ENCODE results near the gene PNMA6E. TPM values are rescaled to one million over a fixed set of nuclear protein-coding genes. Genes with fewer than 3 reads are reported as not detected.
A peak's percentile ranks its signal among the peaks of the same experiment; 100 is the strongest.
"Not testable (repeated sequence)": the region's sequence is repeated elsewhere in the genome, so short reads cannot be mapped to it uniquely, and the experiment has no call there.

PNMA6E gene
- polyA plus RNA-seq, 4 donors = not detected

DNA sequence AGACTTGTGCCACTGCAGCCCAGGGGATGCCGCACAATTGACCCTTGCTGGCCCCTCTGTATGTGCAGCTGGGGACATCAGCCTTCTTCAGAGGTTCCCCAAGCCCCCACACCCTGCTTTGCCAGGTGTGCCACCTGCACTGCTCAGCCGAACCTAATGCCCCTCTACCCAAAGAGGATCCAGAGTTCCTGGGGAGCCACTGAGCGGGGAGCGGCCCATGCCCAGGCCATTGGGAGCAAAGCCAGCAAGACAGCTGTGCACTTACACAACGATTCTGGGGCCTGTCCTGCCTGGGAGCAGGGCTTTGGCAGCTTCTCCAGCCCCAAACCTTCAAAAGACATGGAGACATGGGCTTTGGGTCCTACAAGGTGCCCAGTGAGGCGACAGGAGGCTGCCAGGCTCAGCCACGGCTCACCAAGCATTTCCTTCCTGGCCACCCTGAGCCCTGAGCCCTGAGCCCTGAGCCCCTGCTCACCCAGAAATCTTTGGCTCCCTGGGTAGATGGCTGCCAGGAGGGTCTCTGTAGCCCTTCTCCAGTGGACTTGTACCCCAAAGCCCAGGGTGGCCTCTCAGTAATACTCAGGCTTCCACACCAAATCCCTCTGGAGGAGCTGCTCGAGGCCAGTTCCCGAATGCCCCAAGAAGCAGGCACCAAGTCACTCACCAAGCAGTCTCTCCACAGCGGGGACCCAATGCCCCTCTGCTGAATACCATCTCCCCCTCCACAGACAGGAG lies 13.0 kb downstream of the PNMA6E start:
- DNase-seq (ENCODE audit: low read depth in 4 of 4, low spot score in 2 of 4) = no peak

DNA sequence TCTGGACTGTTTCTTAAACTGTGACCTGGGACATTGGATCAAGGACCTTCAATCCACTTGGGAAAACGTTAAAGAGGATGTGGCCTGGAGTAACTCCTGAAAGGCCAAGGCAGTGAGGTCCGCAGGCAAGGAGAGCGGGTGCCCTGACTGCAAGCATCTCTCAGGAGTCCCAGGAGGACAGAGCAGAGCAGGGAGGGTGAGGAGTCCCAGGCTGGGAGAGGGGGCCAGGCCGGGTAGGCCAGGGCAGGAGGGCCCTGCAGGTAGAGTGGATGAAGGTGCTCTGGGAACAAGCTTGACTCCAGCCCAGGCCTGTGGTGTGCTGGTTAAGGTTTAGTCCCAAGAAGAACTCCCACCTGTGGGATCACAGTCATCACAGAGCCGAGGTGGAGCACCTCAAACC lies 13.8 kb downstream of the PNMA6E start:
- DNase-seq (ENCODE audit: low read depth in 4 of 4, low spot score in 2 of 4) = no peak

DNA sequence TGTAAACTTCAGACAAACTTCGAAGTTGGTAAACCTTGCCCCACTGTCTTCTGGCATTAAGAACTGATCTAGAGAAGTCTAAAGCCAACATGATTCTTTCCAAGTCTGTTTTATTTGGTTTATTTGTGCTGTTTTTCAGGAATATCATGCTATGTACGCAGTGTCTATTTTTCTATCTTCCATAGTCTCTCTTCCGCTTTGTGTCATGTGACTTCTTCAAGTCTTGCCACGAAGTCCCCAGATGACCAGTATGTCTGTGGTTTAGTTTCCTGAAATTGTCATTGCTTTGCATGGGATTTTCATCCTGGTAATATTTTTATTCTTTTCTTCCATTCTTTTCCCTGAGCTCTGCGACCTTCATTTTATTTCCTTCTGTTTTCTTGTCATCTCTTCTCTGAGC lies 15.1 kb downstream of the PNMA6E start:
- DNase-seq (ENCODE audit: low read depth in 4 of 4, low spot score in 2 of 4) = no peak

GRCh38 chrX:153384973-153385372 lies 16.2 kb downstream of the PNMA6E start:
- not testable (repeated sequence) for DNase-seq (ENCODE audit: low read depth in 4 of 4, low spot score in 2 of 4)

GRCh38 chrX:153384390-153384789 lies 16.8 kb downstream of the PNMA6E start:
- no peak for DNase-seq (ENCODE audit: low read depth in 4 of 4, low spot score in 2 of 4)

- no peak for DNase-seq (ENCODE audit: low read depth in 4 of 4, low spot score in 2 of 4)
Observed at GRCh38 chrX:153382563-153383482, 18.3 kb downstream of the PNMA6E start.

DNA sequence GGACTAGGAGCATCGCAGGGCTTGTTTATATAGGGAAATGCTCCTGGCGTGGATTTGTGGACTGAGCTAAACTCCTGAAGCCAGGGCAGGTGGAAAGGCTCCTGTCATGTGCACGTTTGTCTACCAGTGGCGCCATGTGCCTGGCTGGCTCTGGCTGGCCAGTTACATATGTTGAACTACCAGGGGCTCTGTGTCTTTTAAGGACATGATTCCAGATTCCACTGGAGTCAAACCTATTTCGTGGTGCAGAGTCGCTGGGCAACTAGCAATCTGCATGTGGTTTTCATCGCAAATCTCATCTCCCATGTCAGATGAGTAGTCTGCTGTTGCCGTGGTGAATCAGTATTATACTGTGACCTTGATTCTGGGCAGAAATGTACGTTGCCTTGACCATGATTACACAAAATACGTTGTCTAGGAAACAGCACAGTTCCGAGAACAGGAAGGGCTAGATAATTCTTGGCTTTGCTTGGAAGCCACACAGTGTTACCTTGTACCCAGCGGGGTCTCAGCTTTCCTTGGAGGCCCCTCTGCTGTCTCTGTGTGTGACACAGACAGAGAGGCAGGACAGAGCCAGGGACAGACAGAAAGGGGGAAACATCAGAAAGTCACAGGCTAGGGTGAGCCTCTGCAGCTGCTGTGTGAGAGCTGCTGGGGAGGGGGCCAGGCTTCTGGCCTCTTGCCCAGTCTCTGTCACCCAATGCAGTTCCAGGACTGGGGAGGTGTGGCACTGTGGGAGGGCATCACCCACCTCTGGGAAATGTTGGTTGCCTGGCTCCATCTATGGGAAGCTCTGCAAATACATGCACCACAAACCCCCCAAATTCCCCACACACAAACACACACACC lies 19.2 kb downstream of the PNMA6E start:
- peak; percentile 34 to 62 (median 58) for DNase-seq (ENCODE audit: low read depth in 4 of 4, low spot score in 2 of 4)

DNA sequence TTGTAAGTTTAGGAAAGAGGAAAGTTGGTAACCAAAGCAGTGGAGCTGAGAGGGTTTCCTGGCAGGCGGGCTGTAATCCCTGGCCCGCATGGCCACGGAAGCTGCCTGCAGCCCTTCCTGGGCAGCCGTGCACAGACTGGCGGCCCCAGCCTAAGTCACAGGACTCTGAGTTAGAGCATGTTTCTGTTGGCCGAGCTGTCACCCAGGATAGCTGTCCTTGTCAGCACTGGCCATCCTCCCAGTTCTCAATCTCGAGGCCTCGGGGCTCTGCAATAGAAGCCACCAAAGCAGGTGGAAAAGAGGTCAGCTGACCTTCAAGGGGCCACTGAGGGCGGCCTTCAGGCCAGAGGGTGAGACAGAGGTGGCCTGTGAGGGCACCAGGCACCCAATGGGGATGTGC lies 20.5 kb downstream of the PNMA6E start:
- DNase-seq (ENCODE audit: low read depth in 4 of 4, low spot score in 2 of 4) = no peak

DNA sequence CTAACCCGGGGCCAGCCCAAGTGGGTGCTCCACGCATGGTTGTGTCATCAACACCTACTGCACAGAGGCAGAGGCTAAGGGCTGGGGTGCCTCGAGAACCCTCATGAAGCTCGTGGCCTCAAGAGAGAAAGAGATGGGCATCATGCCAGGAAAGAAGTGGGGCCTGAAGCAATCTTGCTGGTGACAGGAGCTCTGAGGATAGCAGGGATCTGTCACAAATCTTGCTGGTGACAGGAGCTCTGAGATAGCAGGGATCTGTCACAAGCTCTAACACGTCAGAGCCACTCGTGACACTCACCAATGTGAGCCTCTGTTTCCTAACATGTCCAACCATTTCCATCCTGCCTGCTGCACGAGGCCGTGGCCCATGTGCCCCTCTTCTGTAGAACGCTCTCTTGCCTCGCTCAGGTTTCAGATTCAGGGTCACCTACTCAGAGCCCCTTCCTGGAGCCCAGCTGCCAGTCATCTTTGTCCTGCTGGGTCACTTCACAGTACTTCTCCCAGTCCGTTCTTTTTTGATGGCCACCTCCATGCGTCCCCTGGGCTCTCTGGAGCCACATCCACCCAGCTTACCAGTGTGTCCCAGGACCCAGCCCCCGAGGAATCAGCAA lies 21.1 kb downstream of the PNMA6E start:
- no peak for DNase-seq (ENCODE audit: low read depth in 4 of 4, low spot score in 2 of 4)

- DNase-seq (ENCODE audit: low read depth in 4 of 4, low spot score in 2 of 4) = no peak
Observed at GRCh38 chrX:153379508-153379907, 21.6 kb downstream of the PNMA6E start.

DNA sequence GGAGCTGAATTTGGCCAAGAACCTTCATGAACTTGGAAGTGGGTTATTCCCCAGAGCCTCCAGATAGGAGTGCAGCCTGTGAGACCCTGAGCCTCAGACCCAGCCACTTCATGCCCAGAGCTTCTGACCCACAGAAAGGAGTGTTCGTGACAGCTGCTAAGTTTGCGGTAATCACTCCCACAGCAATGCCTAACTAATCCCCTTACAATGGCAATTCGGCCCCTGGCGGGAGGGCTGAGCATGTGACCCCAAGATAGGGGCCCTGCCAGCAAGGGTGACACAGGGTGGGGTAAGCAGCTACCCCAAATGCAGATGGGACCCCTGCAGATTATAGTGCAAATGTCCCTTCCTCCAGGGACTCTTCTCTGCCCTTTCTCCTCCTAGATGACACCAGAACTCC lies 22.5 kb downstream of the PNMA6E start:
- DNase-seq (ENCODE audit: low read depth in 4 of 4, low spot score in 2 of 4) = no peak

DNA sequence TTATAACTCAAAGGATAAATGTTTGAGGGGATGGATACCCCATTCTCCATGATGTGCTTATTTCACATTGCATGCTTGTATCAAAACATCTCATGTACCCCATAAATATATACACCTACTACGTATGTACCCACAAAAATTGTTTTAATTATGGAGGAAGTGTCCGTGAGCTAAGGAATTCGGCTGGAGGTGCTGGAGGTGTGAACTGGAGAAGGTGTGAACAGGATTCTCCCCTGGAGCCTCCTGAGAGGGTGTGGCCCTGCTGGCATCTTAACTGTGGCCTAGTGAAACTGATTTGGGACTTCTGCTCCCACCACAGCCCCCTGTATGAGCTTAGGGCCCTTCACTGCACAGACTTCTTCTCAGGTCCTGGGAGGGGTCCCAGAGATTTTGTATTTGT lies 23.4 kb downstream of the PNMA6E start:
- no peak for DNase-seq (ENCODE audit: low read depth in 4 of 4, low spot score in 2 of 4)

DNA sequence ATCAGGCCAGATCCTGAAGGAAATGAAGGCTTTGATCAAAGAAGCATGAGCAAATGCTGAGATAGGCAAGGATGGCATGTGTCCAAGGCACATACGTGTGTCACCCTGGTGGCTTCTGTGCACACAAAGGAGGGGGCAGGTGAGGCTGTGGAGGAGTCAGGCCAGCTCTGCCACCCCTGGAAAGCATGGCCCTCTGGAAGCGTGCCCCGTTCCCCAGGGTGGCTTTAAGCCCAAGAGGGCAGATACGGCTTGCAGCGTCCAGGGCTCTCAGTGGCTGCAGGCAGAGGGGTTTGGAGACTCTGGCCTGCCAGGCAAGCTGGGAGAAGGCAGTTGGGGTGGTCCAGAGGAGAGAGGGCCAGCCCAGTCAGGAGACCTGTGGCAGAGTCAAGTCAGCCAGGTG lies 25.6 kb downstream of the PNMA6E start:
- DNase-seq (ENCODE audit: low read depth in 4 of 4, low spot score in 2 of 4) = no peak

- DNase-seq (ENCODE audit: low read depth in 4 of 4, low spot score in 2 of 4) = no peak
Observed at GRCh38 chrX:153374426-153374825, 26.7 kb downstream of the PNMA6E start.

DNA sequence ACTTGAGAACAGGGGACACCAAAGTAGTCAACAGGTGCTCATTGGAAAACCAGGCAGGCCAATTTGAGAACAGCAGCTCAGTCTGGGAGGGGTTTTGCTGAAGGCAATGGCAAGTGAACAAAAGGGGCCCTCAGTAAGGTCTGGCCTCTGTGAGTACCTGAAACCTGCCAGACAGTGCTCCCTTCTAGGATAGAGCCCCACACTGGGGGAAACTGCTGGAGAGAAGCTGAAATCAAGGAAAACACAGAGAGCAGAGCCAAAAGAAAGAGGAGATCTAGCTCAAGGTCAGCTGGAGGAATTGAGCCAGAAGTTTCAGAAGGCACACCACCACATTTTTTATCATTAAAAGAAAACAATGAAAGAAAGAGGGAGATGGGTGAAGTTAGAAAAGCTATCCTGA lies 28.2 kb downstream of the PNMA6E start:
- DNase-seq (ENCODE audit: low read depth in 4 of 4, low spot score in 2 of 4) = no peak

DNA sequence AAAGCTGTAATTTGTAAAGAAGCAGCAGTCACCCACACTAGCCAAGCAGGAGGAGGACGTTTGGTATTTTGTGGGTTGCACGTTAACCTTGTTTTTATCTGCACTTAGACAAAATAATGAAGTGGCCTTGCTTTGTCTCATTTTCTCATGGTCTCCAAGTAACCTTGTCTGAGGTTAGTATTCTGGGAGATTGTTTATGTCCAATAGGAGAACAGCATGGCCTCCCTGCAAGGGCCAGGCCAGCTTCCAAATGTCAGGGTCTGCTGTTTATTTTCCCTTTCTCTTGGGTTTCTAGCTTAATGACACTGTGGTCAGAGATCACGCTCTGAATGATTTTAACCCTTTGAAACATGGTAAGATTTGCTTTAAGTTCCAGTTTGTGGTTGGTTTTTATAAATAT lies 29.9 kb downstream of the PNMA6E start:
- DNase-seq (ENCODE audit: low read depth in 4 of 4, low spot score in 2 of 4) = no peak

DNA sequence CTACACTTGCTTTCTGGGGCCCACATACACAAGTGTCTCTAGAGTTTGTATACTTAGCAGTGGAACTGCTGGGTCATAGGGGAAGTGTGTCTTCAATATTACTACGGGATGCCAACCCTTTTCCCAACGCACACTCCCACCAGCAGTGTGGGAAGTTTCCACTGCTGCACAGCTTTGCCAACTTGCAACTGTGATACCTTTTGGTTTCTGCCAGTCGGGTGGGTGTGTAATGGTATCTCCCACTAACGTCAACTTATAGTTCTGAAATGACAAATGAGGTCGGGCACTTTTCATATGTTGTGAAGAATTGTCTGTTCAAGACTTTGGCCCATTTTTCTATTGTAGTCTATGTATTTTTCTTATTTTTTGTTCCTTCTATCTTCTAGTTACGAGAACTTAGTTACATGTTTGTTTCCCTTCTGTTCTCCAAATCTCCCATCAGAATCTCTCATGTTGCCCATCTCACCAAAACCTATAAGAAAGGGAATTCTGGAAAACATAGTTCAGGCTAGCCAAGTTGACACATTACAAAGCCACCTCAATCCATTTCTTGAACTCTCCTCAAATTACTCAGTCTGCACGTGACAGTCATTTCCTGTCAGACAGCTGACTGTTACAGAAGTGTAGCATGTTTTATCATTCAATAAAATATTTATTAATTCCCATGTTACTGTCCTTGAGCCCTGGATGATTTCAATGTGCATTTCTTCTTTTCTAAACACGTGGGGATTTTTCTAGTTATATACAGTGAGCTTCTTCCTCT lies 30.7 kb downstream of the PNMA6E start:
- DNase-seq (ENCODE audit: low read depth in 4 of 4, low spot score in 2 of 4) = no peak

DNA sequence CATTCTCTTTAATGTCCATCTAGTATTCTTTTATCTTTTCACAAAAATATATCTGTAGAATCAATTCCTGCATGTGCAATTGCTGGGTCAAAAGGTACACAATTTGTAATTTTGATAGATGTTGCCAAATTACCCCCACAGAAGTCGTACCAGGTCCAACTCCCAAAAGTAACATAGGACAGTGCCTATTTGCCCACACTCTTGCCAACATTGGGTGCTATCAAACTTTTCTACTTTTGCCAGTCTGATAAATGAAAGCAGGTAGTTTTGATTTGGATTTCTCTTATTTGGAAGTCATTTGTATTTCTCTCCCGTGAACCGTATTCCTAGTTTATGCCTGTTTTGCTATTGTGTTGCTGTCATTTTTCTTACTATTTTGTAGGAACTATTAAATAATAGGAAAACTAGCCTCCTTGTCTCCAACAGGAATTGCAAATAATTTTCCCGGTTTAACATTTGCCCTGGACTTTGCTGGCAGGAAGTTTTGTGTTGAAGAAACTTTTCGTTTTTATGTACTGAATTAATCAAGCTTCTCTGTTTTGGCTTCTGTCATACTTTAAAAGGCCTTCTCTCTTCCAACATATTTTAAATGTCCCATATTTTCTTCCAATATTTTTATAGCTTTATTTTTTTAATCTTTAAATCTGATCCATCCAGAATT lies 34.1 kb downstream of the PNMA6E start:
- DNase-seq (ENCODE audit: low read depth in 4 of 4, low spot score in 2 of 4) = no peak

GRCh38 chrX:153366119-153366518 lies 35.0 kb downstream of the PNMA6E start:
- no peak for DNase-seq (ENCODE audit: low read depth in 4 of 4, low spot score in 2 of 4)

All from left renal cortex interstitium (tissue), 4 donors.